HCT116 (cell line): ENCODE results near the gene HAO2. TPM values are rescaled to one million over a fixed set of nuclear protein-coding genes. Genes with fewer than 3 reads are reported as not detected.

Source experiments
- ATAC-seq: fragments of 200-7000 bp; cut with Tn5 transposase; 2 replicates; pipeline ENCODE4 v1.9.1; 2020; ENCODE audit warnings: mild to moderate bottlenecking, moderate library complexity
- BruUV-seq: library from RNA; stranded (reverse); fragments of 400-500 nt; replicated peaks from 2 replicates; lab custom pipeline; 2021; lab: Mats Ljungman, UMichigan
- CTCF ChIA-PET: fragments of 300-600 bp; sonication (Branson Sonifier 250); formaldehyde crosslinking; loops from one replicate; lab custom pipeline; 2021; ENCODE audit warnings: antibody characterized with exemption; lab: Charles Lee
- POLR2A ChIA-PET: fragments of 300-600, 350-600 bp; sonication (Branson Sonifier 250); formaldehyde crosslinking; loops from one replicate; lab custom pipeline; 2021; ENCODE audit warnings: antibody characterized with exemption; lab: Charles Lee
- RAD21 ChIA-PET, 2 experiments: fragments of 300-600 bp; sonication (Branson Sonifier 250); formaldehyde crosslinking; loops; one replicate each; lab custom pipeline; 2023; ENCODE audit warnings: low total read pairs in 2 of 2; ENCODE audit not compliant: uncharacterized antibody in 2 of 2, unreplicated experiment in 2 of 2, low non-redundant PET in 1 of 2; lab: Charles Lee
- DNase-seq: peaks from one replicate; pipeline ENCODE4 v3.0.0-alpha.2; 2010; ENCODE audit warnings: low read depth, low spot score
- H2AFZ ChIP-seq: fragments of 200-600 bp; shearing (Covaris generic), sonication (generic); 2 replicates; pipeline ENCODE4 v1.6.1; 2017; ENCODE audit warnings: low read depth, mixed run types, mixed read lengths, antibody characterized with exemption, low read length; ENCODE audit not compliant: poor library complexity, severe bottlenecking
- H3K27ac ChIP-seq: 2 replicates; pipeline ENCODE4 v1.5.1; 2012; ENCODE audit warnings: low read depth, low read length
- H3K27me3 ChIP-seq: fragments of 200-600 bp; sonication (generic); 2 replicates; pipeline ENCODE4 v1.6.1; 2016; ENCODE audit warnings: mixed run types, low read length, mixed read lengths; ENCODE audit not compliant: insufficient read depth
- H3K36me3 ChIP-seq, 2 experiments: fragments of 200-500 bp in 1 of 2; fragments of 200-600 bp in 1 of 2; sonication (Bioruptor generic) in 1 of 2; sonication (generic) in 1 of 2; 2 replicates each; pipeline versions ENCODE4 v1.5.1 to v1.6.1; 2014 to 2016; ENCODE audit warnings: low read length in 2 of 2, inconsistent platforms in 1 of 2, mixed read lengths in 1 of 2, mixed run types in 1 of 2; ENCODE audit not compliant: insufficient read depth in 2 of 2, control insufficient read depth in 1 of 2
- H3K4me1 ChIP-seq, 2 experiments: fragments of 200-600 bp in 1 of 2; sonication (generic) in 1 of 2; 2 replicates each; pipeline versions ENCODE4 v1.5.1 to v1.6.1; 2012 to 2017; ENCODE audit warnings: low read length in 2 of 2, inconsistent platforms in 1 of 2, mild to moderate bottlenecking in 1 of 2, mixed read lengths in 1 of 2, mixed run types in 1 of 2, moderate library complexity in 1 of 2; ENCODE audit not compliant: insufficient read depth in 2 of 2, control insufficient read depth in 1 of 2
- H3K4me2 ChIP-seq: fragments of 200-600 bp; sonication (generic); 2 replicates; pipeline ENCODE4 v1.6.1; 2017; ENCODE audit warnings: mixed run types, low read length, mixed read lengths
- H3K4me3 ChIP-seq, 2 experiments: fragments of 200-600 bp in 1 of 2; sonication (generic) in 1 of 2; replicated peaks in 1 of 2; 2 replicates each; pipeline ENCODE4 v1.5.1; 2011 to 2016; ENCODE audit warnings: low read length in 2 of 2, control low read depth in 1 of 2, low read depth in 1 of 2, mild to moderate bottlenecking in 1 of 2, mixed read lengths in 1 of 2, mixed run types in 1 of 2
- H3K79me2 ChIP-seq: fragments of 200-600 bp; sonication (generic); 2 replicates; pipeline ENCODE4 v1.6.1; 2017; ENCODE audit warnings: mild to moderate bottlenecking, mixed run types, low read length, moderate library complexity, mixed read lengths; ENCODE audit not compliant: insufficient read depth
- H3K9ac ChIP-seq: fragments of 200-600 bp; sonication (generic); 2 replicates; pipeline ENCODE4 v1.6.1; 2016; ENCODE audit warnings: low read length, mixed read lengths
- H3K9me2 ChIP-seq: fragments of 200-600 bp; sonication (generic), shearing (Covaris generic); 2 replicates; pipeline ENCODE4 v1.6.1; 2017; ENCODE audit warnings: mixed run types, mild to moderate bottlenecking, moderate library complexity; ENCODE audit not compliant: insufficient read depth
- H3K9me3 ChIP-seq, 2 experiments: fragments of 200-500 bp in 1 of 2; fragments of 200-600 bp in 1 of 2; sonication (Bioruptor generic) in 1 of 2; sonication (generic) in 1 of 2; 2 replicates each; pipeline ENCODE4 v1.6.1; 2014 to 2017; ENCODE audit warnings: low read length in 2 of 2, mixed read lengths in 2 of 2, inconsistent platforms in 1 of 2, low read depth in 1 of 2, mild to moderate bottlenecking in 1 of 2, mixed run types in 1 of 2, moderate library complexity in 1 of 2; ENCODE audit not compliant: control insufficient read depth in 1 of 2, insufficient read depth in 1 of 2
- H4K20me1 ChIP-seq: fragments of 200-600 bp; sonication (generic), shearing (Covaris generic); 2 replicates; pipeline ENCODE4 v1.6.1; 2017; ENCODE audit warnings: mixed run types, mild to moderate bottlenecking, moderate library complexity; ENCODE audit not compliant: insufficient read depth
- CBX3 ChIP-seq: IDR thresholded peaks from 2 replicates; pipeline ENCODE4 v1.6.1; 2012; ENCODE audit warnings: low read depth
- CEBPB ChIP-seq: IDR thresholded peaks from 2 replicates; pipeline ENCODE4 v1.6.1; 2012; ENCODE audit warnings: low read depth
- EGR1 ChIP-seq: IDR thresholded peaks from 2 replicates; pipeline ENCODE4 v1.6.1; 2012; ENCODE audit warnings: low read depth
- EZH2 ChIP-seq: fragments of 200-600 bp; sonication (generic); IDR thresholded peaks from 2 replicates; pipeline ENCODE4 v1.6.1; 2017; ENCODE audit warnings: antibody characterized with exemption, mixed run types
- EZH2phosphoT487 ChIP-seq: fragments of 200-600 bp; IDR thresholded peaks from 2 replicates; pipeline ENCODE4 v1.6.1; 2018; ENCODE audit warnings: antibody characterized with exemption, borderline replicate concordance
- FOSL1 ChIP-seq: IDR thresholded peaks from 2 replicates; pipeline ENCODE4 v1.6.1; 2012; ENCODE audit warnings: low read depth
- JUND ChIP-seq: IDR thresholded peaks from 2 replicates; pipeline ENCODE4 v1.6.1; 2012
- POLR2A ChIP-seq: IDR thresholded peaks from 2 replicates; pipeline ENCODE4 v1.7.0; 2011; ENCODE audit warnings: borderline replicate concordance; ENCODE audit not compliant: insufficient read depth, insufficient read length; ENCODE audit errors: extremely low read depth
- TCF7L2 ChIP-seq: IDR thresholded peaks from 2 replicates; pipeline ENCODE4 v1.7.0; 2011; ENCODE audit warnings: borderline replicate concordance, inconsistent platforms; ENCODE audit not compliant: insufficient read depth, insufficient read length; ENCODE audit errors: extremely low read depth
- YY1 ChIP-seq: IDR thresholded peaks from 2 replicates; pipeline ENCODE4 v1.6.1; 2011; ENCODE audit warnings: low read length, low read depth, moderate library complexity, mild to moderate bottlenecking; ENCODE audit not compliant: insufficient replicate concordance; ENCODE audit errors: extremely low read depth
- ZFX ChIP-seq: fragments of 450-650 bp; IDR thresholded peaks from 2 replicates; pipeline ENCODE4 v1.6.1; 2017
- intact Hi-C: fragments of 100-400 bp; cut with micrococcal nuclease; formaldehyde crosslinking; loops from 2 replicates; pipeline ENCODE4 v1.10.0; 2022
- total RNA-seq: library from RNA; stranded (reverse); gene quantifications from one replicate; pipeline ENCODE4 v1.2.1, GENCODE V29; 2021; ENCODE audit not compliant: unreplicated experiment
- TF ChIP-seq, protein P1 (sequence below): IDR thresholded peaks from 2 replicates; pipeline ENCODE4 v1.6.1; 2012
- TF ChIP-seq, protein P2 (sequence below): IDR thresholded peaks from 2 replicates; pipeline ENCODE4 v1.6.1; 2012; ENCODE audit warnings: low read depth
- TF ChIP-seq, protein P3 (sequence below): IDR thresholded peaks from 2 replicates; pipeline ENCODE4 v1.6.1; 2011; ENCODE audit warnings: mild to moderate bottlenecking, low read length, moderate library complexity; ENCODE audit not compliant: insufficient replicate concordance; ENCODE audit errors: extremely low read depth
- TF ChIP-seq, protein P4 (sequence below): IDR thresholded peaks from 2 replicates; pipeline ENCODE4 v1.6.1; 2012
- TF ChIP-seq, protein P5 (sequence below), 3 experiments: fragments of 200-600 bp in 1 of 3; sonication (generic) in 1 of 3; IDR thresholded peaks in 2 of 3; conservative IDR thresholded peaks in 1 of 3; 2 replicates each; pipeline ENCODE4 v1.5.1; 2012 to 2017; ENCODE audit warnings: low read depth in 2 of 3, low read length in 2 of 3, antibody characterized with exemption in 1 of 3, borderline replicate concordance in 1 of 3, control low read depth in 1 of 3, mild to moderate bottlenecking in 1 of 3, mixed read lengths in 1 of 3, mixed run types in 1 of 3, moderate library complexity in 1 of 3; ENCODE audit not compliant: insufficient read depth in 1 of 3

Gene HAO2
- total RNA-seq, 1 experiment from 2014 or later, result not detected

DNA sequence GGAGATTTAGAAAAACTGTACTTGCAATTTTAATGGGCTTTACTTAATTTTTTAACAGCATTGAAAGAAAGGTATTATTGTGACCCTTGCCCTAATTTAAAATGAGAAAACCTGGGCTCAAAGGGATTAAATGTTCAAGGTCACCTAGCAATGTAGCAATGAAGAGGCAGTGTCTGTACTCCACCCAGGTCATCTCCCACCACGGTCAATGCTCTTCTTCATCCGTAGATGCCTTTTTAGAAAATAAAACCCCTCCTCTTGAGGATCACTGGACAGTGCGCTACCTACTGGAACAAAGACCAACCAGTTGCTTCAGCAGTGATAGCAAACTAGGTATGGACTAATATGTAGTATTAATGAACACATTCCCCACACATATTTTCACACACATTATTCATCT is 29.8 kb upstream of the HAO2 start:
- Histone ChIP-seq H3K27ac (no peak overlapping the region), H3K4me2 (no peak overlapping the region), H3K9me3 (no peaks in the 10 kb centered on the region), H3K4me1 (no peaks in the 10 kb centered on the region), H4K20me1 (no peaks in the 10 kb centered on the region), H3K9me2 (no peaks in the 10 kb centered on the region), H3K27me3 (no peaks in the 10 kb centered on the region), H3K9ac (no peak overlapping the region), H3K4me3 (no peak overlapping the region), H3K79me2 (no peaks in the 10 kb centered on the region), H2AFZ (no peak overlapping the region), H3K36me3 (no peaks in the 10 kb centered on the region)
- intact Hi-C loops, result no loop called here
- CTCF ChIA-PET, result no interaction called here
- RAD21 ChIA-PET, result no interaction called here
- ATAC-seq (no peak), DNase-seq (no peak)
- BruUV-seq, result no TSS peak
- POLR2A ChIA-PET, result no interaction called here
- TF ChIP-seq JUND (no peak), ZFX (no peak), EZH2phosphoT487 (no peak), EGR1 (no peak), YY1 (no peak), POLR2A (no peak), CBX3 (no peak), TCF7L2 (no peak), FOSL1 (no peak), CEBPB (no peak), EZH2 (no peak)
- TF ChIP-seq, protein P1, sequence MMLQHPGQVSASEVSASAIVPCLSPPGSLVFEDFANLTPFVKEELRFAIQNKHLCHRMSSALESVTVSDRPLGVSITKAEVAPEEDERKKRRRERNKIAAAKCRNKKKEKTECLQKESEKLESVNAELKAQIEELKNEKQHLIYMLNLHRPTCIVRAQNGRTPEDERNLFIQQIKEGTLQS, result no peak
- TF ChIP-seq, protein P2, sequence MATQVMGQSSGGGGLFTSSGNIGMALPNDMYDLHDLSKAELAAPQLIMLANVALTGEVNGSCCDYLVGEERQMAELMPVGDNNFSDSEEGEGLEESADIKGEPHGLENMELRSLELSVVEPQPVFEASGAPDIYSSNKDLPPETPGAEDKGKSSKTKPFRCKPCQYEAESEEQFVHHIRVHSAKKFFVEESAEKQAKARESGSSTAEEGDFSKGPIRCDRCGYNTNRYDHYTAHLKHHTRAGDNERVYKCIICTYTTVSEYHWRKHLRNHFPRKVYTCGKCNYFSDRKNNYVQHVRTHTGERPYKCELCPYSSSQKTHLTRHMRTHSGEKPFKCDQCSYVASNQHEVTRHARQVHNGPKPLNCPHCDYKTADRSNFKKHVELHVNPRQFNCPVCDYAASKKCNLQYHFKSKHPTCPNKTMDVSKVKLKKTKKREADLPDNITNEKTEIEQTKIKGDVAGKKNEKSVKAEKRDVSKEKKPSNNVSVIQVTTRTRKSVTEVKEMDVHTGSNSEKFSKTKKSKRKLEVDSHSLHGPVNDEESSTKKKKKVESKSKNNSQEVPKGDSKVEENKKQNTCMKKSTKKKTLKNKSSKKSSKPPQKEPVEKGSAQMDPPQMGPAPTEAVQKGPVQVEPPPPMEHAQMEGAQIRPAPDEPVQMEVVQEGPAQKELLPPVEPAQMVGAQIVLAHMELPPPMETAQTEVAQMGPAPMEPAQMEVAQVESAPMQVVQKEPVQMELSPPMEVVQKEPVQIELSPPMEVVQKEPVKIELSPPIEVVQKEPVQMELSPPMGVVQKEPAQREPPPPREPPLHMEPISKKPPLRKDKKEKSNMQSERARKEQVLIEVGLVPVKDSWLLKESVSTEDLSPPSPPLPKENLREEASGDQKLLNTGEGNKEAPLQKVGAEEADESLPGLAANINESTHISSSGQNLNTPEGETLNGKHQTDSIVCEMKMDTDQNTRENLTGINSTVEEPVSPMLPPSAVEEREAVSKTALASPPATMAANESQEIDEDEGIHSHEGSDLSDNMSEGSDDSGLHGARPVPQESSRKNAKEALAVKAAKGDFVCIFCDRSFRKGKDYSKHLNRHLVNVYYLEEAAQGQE, result no peak
- TF ChIP-seq, protein P3, sequence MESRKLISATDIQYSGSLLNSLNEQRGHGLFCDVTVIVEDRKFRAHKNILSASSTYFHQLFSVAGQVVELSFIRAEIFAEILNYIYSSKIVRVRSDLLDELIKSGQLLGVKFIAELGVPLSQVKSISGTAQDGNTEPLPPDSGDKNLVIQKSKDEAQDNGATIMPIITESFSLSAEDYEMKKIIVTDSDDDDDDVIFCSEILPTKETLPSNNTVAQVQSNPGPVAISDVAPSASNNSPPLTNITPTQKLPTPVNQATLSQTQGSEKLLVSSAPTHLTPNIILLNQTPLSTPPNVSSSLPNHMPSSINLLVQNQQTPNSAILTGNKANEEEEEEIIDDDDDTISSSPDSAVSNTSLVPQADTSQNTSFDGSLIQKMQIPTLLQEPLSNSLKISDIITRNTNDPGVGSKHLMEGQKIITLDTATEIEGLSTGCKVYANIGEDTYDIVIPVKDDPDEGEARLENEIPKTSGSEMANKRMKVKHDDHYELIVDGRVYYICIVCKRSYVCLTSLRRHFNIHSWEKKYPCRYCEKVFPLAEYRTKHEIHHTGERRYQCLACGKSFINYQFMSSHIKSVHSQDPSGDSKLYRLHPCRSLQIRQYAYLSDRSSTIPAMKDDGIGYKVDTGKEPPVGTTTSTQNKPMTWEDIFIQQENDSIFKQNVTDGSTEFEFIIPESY, result no peak
- TF ChIP-seq, protein P4, sequence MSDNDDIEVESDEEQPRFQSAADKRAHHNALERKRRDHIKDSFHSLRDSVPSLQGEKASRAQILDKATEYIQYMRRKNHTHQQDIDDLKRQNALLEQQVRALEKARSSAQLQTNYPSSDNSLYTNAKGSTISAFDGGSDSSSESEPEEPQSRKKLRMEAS, result no peak
- TF ChIP-seq, protein P5, sequence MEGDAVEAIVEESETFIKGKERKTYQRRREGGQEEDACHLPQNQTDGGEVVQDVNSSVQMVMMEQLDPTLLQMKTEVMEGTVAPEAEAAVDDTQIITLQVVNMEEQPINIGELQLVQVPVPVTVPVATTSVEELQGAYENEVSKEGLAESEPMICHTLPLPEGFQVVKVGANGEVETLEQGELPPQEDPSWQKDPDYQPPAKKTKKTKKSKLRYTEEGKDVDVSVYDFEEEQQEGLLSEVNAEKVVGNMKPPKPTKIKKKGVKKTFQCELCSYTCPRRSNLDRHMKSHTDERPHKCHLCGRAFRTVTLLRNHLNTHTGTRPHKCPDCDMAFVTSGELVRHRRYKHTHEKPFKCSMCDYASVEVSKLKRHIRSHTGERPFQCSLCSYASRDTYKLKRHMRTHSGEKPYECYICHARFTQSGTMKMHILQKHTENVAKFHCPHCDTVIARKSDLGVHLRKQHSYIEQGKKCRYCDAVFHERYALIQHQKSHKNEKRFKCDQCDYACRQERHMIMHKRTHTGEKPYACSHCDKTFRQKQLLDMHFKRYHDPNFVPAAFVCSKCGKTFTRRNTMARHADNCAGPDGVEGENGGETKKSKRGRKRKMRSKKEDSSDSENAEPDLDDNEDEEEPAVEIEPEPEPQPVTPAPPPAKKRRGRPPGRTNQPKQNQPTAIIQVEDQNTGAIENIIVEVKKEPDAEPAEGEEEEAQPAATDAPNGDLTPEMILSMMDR (IDR thresholded peaks at IDR 0.05 in 2 of 3, conservative IDR thresholded peaks at IDR 0.05 in 1 of 3; ENCODE audit: borderline replicate concordance in 1 of 3, insufficient read depth in 1 of 3, low read depth in 2 of 3, low read length in 2 of 3), result no peak
